Gastroesophageal sphincter (tissue), 3 donors: ENCODE data around the gene FRG2B.
"Not testable (repeated sequence)": the region's sequence is repeated elsewhere in the genome, so short reads cannot be mapped to it uniquely, and the experiment has no call there.

Experiments used
- EP300 ChIP-seq: sonication (generic); formaldehyde crosslinking; IDR thresholded peaks from one replicate; pipeline ENCODE4 v1.6.1; 2017; ENCODE audit warnings: antibody characterized with exemption, mild to moderate bottlenecking
- POLR2A ChIP-seq, 2 donors: fragments of 450-650 bp; IDR thresholded peaks; one replicate each; pipeline ENCODE4 v1.6.1; 2017; ENCODE audit warnings: antibody characterized with exemption in 2 of 2, mild to moderate bottlenecking in 2 of 2, moderate library complexity in 1 of 2
- POLR2AphosphoS5 ChIP-seq: sonication (generic); formaldehyde crosslinking; IDR thresholded peaks from one replicate; pipeline ENCODE4 v1.6.1; 2017; ENCODE audit warnings: antibody characterized with exemption
- TF ChIP-seq, protein P1 (sequence below), 4 experiments: fragments of 200-600 bp in 2 of 4; fragments of 450-650 bp in 2 of 4; sonication (generic) in 1 of 4; IDR thresholded peaks; one replicate each; pipeline ENCODE4 v1.5.1; 2017 to 2019; ENCODE audit warnings: antibody characterized with exemption in 4 of 4, mild to moderate bottlenecking in 2 of 4, moderate library complexity in 2 of 4

DNA sequence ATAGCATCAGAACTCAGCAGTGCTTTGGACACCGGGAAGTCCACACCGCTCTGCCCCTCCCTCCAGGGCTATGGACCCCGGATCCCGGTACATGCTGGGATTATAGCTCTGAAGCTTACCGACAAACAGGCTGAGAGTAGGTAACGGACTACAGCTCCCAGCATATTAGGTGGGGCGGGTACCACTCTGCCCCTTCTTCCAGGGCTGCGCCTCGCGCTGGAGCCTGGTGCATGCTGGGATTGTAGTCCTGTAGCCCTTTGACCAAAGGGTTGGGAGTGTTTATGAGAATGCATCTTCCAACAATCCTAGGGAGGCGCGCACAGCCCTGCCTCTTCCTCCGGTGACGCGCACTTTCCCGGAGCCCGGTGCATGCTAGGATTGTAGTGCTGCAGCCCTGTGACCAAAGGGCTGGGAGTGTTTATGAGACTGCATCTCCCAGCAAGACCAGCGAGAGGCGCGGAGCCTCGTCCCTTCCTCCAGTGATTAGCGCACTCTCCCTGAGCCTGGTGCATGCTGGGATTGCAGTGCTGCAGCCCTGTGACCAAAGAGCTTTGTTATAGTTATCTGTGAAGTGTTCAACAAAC is 22.4 kb upstream of the FRG2B start:
- TF ChIP-seq, protein P1, sequence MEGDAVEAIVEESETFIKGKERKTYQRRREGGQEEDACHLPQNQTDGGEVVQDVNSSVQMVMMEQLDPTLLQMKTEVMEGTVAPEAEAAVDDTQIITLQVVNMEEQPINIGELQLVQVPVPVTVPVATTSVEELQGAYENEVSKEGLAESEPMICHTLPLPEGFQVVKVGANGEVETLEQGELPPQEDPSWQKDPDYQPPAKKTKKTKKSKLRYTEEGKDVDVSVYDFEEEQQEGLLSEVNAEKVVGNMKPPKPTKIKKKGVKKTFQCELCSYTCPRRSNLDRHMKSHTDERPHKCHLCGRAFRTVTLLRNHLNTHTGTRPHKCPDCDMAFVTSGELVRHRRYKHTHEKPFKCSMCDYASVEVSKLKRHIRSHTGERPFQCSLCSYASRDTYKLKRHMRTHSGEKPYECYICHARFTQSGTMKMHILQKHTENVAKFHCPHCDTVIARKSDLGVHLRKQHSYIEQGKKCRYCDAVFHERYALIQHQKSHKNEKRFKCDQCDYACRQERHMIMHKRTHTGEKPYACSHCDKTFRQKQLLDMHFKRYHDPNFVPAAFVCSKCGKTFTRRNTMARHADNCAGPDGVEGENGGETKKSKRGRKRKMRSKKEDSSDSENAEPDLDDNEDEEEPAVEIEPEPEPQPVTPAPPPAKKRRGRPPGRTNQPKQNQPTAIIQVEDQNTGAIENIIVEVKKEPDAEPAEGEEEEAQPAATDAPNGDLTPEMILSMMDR (IDR thresholded peaks at IDR 0.05): not testable (repeated sequence)
- TF ChIP-seq POLR2AphosphoS5; POLR2A (IDR thresholded peaks at IDR 0.05); EP300: not testable (repeated sequence)
